Keratinocyte (primary cell): Measurements from ENCODE around the gene HAND1.

Experiments
- CTCF ChIP-seq, 3 experiments: IDR thresholded peaks in 1 of 3; conservative IDR thresholded peaks in 1 of 3; optimal IDR thresholded peaks in 1 of 3; 2 replicates in 2 of 3; 3 replicates in 1 of 3; pipeline versions ENCODE3 to v1.5.1; 2011; ENCODE audit warnings: low read length in 3 of 3, mild to moderate bottlenecking in 3 of 3, moderate library complexity in 2 of 3, control low read depth in 1 of 3, inconsistent platforms in 1 of 3; ENCODE audit not compliant: insufficient read depth in 2 of 3; ENCODE audit errors: extremely low read depth in 1 of 3
- EZH2 ChIP-seq: IDR thresholded peaks from one replicate; pipeline ENCODE4 v1.6.1; 2012; ENCODE audit warnings: inconsistent platforms, mild to moderate bottlenecking, low read length, moderate library complexity

GRCh38 chr5:154524181-154524580, 46.2 kb upstream of the HAND1 start:
- TF ChIP-seq CTCF (optimal IDR thresholded peaks at IDR 0.05 in 1 of 3, IDR thresholded peaks at IDR 0.05 in 1 of 3, conservative IDR thresholded peaks at IDR 0.05 in 1 of 3; ENCODE audit: extremely low read depth in 1 of 3, insufficient read depth in 2 of 3, low read length in 3 of 3) = no peak
- no peak for TF ChIP-seq EZH2
